GM18909 (cell line): Measurements from ENCODE around the gene CHST9.
"Not testable (repeated sequence)": the region's sequence is repeated elsewhere in the genome, so short reads cannot be mapped to it uniquely, and the experiment has no call there.

Experiments used
- ATAC-seq: cut with Tn5 transposase; IDR thresholded peaks from one replicate; pipeline ENCODE4 v1.9.1; 2021; ENCODE audit warnings: mild to moderate bottlenecking; ENCODE audit not compliant: unreplicated experiment, poor library complexity

Gene CHST9

GRCh38 chr18:26956863-26957262 is 228.2 kb downstream of the CHST9 start:
- ATAC-seq: no peak

- no peak for ATAC-seq
Measured at GRCh38 chr18:26948703-26949102, 236.4 kb downstream of the CHST9 start.

GRCh38 chr18:26943906-26944305 is 241.2 kb downstream of the CHST9 start:
- ATAC-seq: no peak

- no peak for ATAC-seq
Measured at GRCh38 chr18:26941584-26941983, 243.5 kb downstream of the CHST9 start.

- ATAC-seq: no peak
Measured at GRCh38 chr18:26940744-26941398, 244.2 kb downstream of the CHST9 start.

- ATAC-seq: no peak
Measured at GRCh38 chr18:26931659-26932058, 253.4 kb downstream of the CHST9 start.

GRCh38 chr18:26930630-26931029 is 254.5 kb downstream of the CHST9 start:
- ATAC-seq: no peak

GRCh38 chr18:26928670-26929313 is 256.3 kb downstream of the CHST9 start:
- ATAC-seq: no peak

GRCh38 chr18:26927822-26928221 is 257.3 kb downstream of the CHST9 start:
- not testable (repeated sequence) for ATAC-seq

- no peak for ATAC-seq
Measured at GRCh38 chr18:26926066-26926675, 258.9 kb downstream of the CHST9 start.

GRCh38 chr18:26925313-26925712 is 259.8 kb downstream of the CHST9 start:
- ATAC-seq: no peak

GRCh38 chr18:26922313-26922712 is 262.8 kb downstream of the CHST9 start:
- ATAC-seq: no peak

GRCh38 chr18:26920644-26921043 is 264.5 kb downstream of the CHST9 start:
- ATAC-seq: no peak

- ATAC-seq: no peak
Measured at GRCh38 chr18:26919627-26920026, 265.5 kb downstream of the CHST9 start.

- no peak for ATAC-seq
Measured at GRCh38 chr18:26919201-26919600, 265.9 kb downstream of the CHST9 start.

GRCh38 chr18:26911840-26912239 is 273.3 kb downstream of the CHST9 start:
- ATAC-seq: no peak

- no peak for ATAC-seq
Measured at GRCh38 chr18:26909599-26910290, 275.4 kb downstream of the CHST9 start.

GRCh38 chr18:26908906-26909305 is 276.2 kb downstream of the CHST9 start:
- ATAC-seq: no peak

- no peak for ATAC-seq
Measured at GRCh38 chr18:26902291-26902690, 282.8 kb downstream of the CHST9 start.

- ATAC-seq: no peak
Measured at GRCh38 chr18:26901020-26901419, 284.1 kb downstream of the CHST9 start.

GRCh38 chr18:26894426-26894825 is 290.7 kb downstream of the CHST9 start:
- no peak for ATAC-seq
